ENCODE data around the gene CLDN1.

The CLDN1 gene

GRCh38 chr3:190266265-190266912, 55.9 kb downstream of the CLDN1 start:
- Histone ChIP-seq H4K20me1 (ENCODE audit: insufficient read depth, low read length) (no peaks in the 10 kb centered on the region), H3K4me1 (ENCODE audit: insufficient read depth, low read length, severe bottlenecking) (no peaks in the 10 kb centered on the region), H3K9me2 (ENCODE audit: low read depth, low read length) (no peaks in the 10 kb centered on the region), H3K4me2 (ENCODE audit: low read length) (no peak overlapping the region), H3K36me3 (ENCODE audit: insufficient read depth, low read length) (no peaks in the 10 kb centered on the region), H3K9me3 (ENCODE audit: low read length) (no peaks in the 10 kb centered on the region), H3F3A (ENCODE audit: insufficient read depth, low read length) (no peaks in the 10 kb centered on the region), H3K79me2 (ENCODE audit: insufficient read depth, low read length) (no peaks in the 10 kb centered on the region), H3K27ac (ENCODE audit: low read depth, low read length, poor library complexity, severe bottlenecking) (no peak overlapping the region), H3K9ac (ENCODE audit: low read length) (no peak overlapping the region), H3K27me3 (ENCODE audit: insufficient read depth, low read length) (no peaks in the 10 kb centered on the region), H3K4me3 (ENCODE audit: low read depth, low read length, poor library complexity, severe bottlenecking) (no peak overlapping the region), H2AFZ (ENCODE audit: low read length) (no peak overlapping the region)
- TF ChIP-seq EZH2 (IDR thresholded peaks at IDR 0.05; ENCODE audit: borderline replicate concordance, low read length), result no peak
- no peak for TF ChIP-seq CTCF (IDR thresholded peaks at IDR 0.05; ENCODE audit: low read length)

GRCh38 chr3:190265796-190266195, 56.5 kb downstream of the CLDN1 start:
- Histone ChIP-seq H3K4me3 (ENCODE audit: low read depth, low read length, poor library complexity, severe bottlenecking) (no peak overlapping the region), H2AFZ (ENCODE audit: low read length) (no peak overlapping the region), H4K20me1 (ENCODE audit: insufficient read depth, low read length) (no peaks in the 10 kb centered on the region), H3K9me2 (ENCODE audit: low read depth, low read length) (no peaks in the 10 kb centered on the region), H3K79me2 (ENCODE audit: insufficient read depth, low read length) (no peaks in the 10 kb centered on the region), H3K4me2 (ENCODE audit: low read length) (no peak overlapping the region), H3K27ac (ENCODE audit: low read depth, low read length, poor library complexity, severe bottlenecking) (no peak overlapping the region), H3K9ac (ENCODE audit: low read length) (no peak overlapping the region), H3K4me1 (ENCODE audit: insufficient read depth, low read length, severe bottlenecking) (no peaks in the 10 kb centered on the region), H3K9me3 (ENCODE audit: low read length) (no peaks in the 10 kb centered on the region), H3F3A (ENCODE audit: insufficient read depth, low read length) (no peaks in the 10 kb centered on the region), H3K36me3 (ENCODE audit: insufficient read depth, low read length) (no peaks in the 10 kb centered on the region), H3K27me3 (ENCODE audit: insufficient read depth, low read length) (no peaks in the 10 kb centered on the region)
- TF ChIP-seq EZH2 (IDR thresholded peaks at IDR 0.05; ENCODE audit: borderline replicate concordance, low read length), result no peak
- no peak for TF ChIP-seq CTCF (IDR thresholded peaks at IDR 0.05; ENCODE audit: low read length)

- Histone ChIP-seq H3K9me2 (ENCODE audit: low read depth, low read length) (no peaks in the 10 kb centered on the region), H2AFZ (ENCODE audit: low read length) (no peak overlapping the region), H3F3A (ENCODE audit: insufficient read depth, low read length) (no peaks in the 10 kb centered on the region), H3K79me2 (ENCODE audit: insufficient read depth, low read length) (no peaks in the 10 kb centered on the region), H3K27ac (ENCODE audit: low read depth, low read length, poor library complexity, severe bottlenecking) (no peak overlapping the region), H3K9ac (ENCODE audit: low read length) (no peak overlapping the region), H3K27me3 (ENCODE audit: insufficient read depth, low read length) (no peaks in the 10 kb centered on the region), H3K4me2 (ENCODE audit: low read length) (no peak overlapping the region), H3K4me1 (ENCODE audit: insufficient read depth, low read length, severe bottlenecking) (no peaks in the 10 kb centered on the region), H4K20me1 (ENCODE audit: insufficient read depth, low read length) (no peaks in the 10 kb centered on the region), H3K4me3 (ENCODE audit: low read depth, low read length, poor library complexity, severe bottlenecking) (no peak overlapping the region), H3K9me3 (ENCODE audit: low read length) (no peaks in the 10 kb centered on the region), H3K36me3 (ENCODE audit: insufficient read depth, low read length) (no peaks in the 10 kb centered on the region)
- no peak for TF ChIP-seq EZH2 (IDR thresholded peaks at IDR 0.05; ENCODE audit: borderline replicate concordance, low read length)
- no peak for TF ChIP-seq CTCF (IDR thresholded peaks at IDR 0.05; ENCODE audit: low read length)
Measured at GRCh38 chr3:190265126-190265525, 57.1 kb downstream of the CLDN1 start.
